Stimulated activated naive CD4-positive, alpha-beta T cell treated with Interleukin-2 at 50 U/mL for 16 hours (primary cell): ENCODE results near the gene UBAC1.
"Not testable (repeated sequence)": the region's sequence is repeated elsewhere in the genome, so short reads cannot be mapped to it uniquely, and the experiment has no call there.

ENCODE experiments used
- DNase-seq: peaks from one replicate; lab custom pipeline; 2025; lab: John Stamatoyannopoulos, UW

The UBAC1 gene

GRCh38 chr9:135978642-135979546 is 17.7 kb upstream of the UBAC1 start:
- DNase-seq, result peak; percentile 27

- DNase-seq, result no peak
Measured at GRCh38 chr9:135976944-135977343, 15.8 kb upstream of the UBAC1 start.

GRCh38 chr9:135976531-135976930 is 15.4 kb upstream of the UBAC1 start:
- no peak for DNase-seq

- no peak for DNase-seq
Measured at GRCh38 chr9:135975834-135976233, 14.7 kb upstream of the UBAC1 start.

- no peak for DNase-seq
Measured at GRCh38 chr9:135974220-135974573, 13.0 kb upstream of the UBAC1 start.

GRCh38 chr9:135973277-135974219 is 12.4 kb upstream of the UBAC1 start:
- no peak for DNase-seq

- no peak for DNase-seq
Measured at GRCh38 chr9:135971892-135972291, 10.7 kb upstream of the UBAC1 start.

- no peak for DNase-seq
Measured at GRCh38 chr9:135971111-135971766, 10.1 kb upstream of the UBAC1 start.

GRCh38 chr9:135970128-135970815 is 9.1 kb upstream of the UBAC1 start:
- DNase-seq, result no peak

- DNase-seq, result no peak
Measured at GRCh38 chr9:135969064-135969683, 8.0 kb upstream of the UBAC1 start.

GRCh38 chr9:135968601-135969000 is 7.4 kb upstream of the UBAC1 start:
- no peak for DNase-seq

- DNase-seq, result no peak
Measured at GRCh38 chr9:135968083-135968476, 6.9 kb upstream of the UBAC1 start.

- DNase-seq, result not testable (repeated sequence)
Measured at GRCh38 chr9:135966916-135967260, 5.7 kb upstream of the UBAC1 start.

- no peak for DNase-seq
Measured at GRCh38 chr9:135965124-135965756, 4.1 kb upstream of the UBAC1 start.

GRCh38 chr9:135963938-135964337 is 2.8 kb upstream of the UBAC1 start:
- DNase-seq, result no peak

GRCh38 chr9:135963338-135963737 is 2.2 kb upstream of the UBAC1 start:
- DNase-seq, result no peak

- no peak for DNase-seq
Measured at GRCh38 chr9:135962696-135963307, 1.6 kb upstream of the UBAC1 start.

GRCh38 chr9:135961811-135962695 is 880 bp upstream of the UBAC1 start:
- no peak for DNase-seq
